Adrenal gland (tissue), 12 donors: ENCODE measurements around the gene MAEA. TPM values are rescaled to one million over a fixed set of nuclear protein-coding genes. Genes with fewer than 3 reads are reported as not detected.

Experiments
- DNase-seq, 7 donors: peaks; one replicate each; pipeline ENCODE4 v3.0.0-alpha.2; 2019 to 2020
- H3K27ac ChIP-seq, 5 donors: fragments of 200-600 bp; sonication (generic) in 4 of 5; 1 replicate in 3 of 5; 2 replicates in 2 of 5; pipeline versions ENCODE4 v1.5.1 to v1.8.0; 2016 to 2020; ENCODE audit warnings: mild to moderate bottlenecking in 1 of 5
- H3K27me3 ChIP-seq: fragments of 200-600 bp; 2 replicates; pipeline ENCODE4 v1.8.0; 2021
- H3K36me3 ChIP-seq, 2 donors: fragments of 200-600 bp; replicated peaks in 1 of 2; 1 replicate in 1 of 2; 2 replicates in 1 of 2; pipeline versions ENCODE4 v1.5.1 to v1.8.0; 2018 to 2022
- H3K4me1 ChIP-seq, 2 donors: fragments of 200-600 bp; replicated peaks in 1 of 2; 1 replicate in 1 of 2; 2 replicates in 1 of 2; pipeline versions ENCODE4 v1.5.1 to v1.8.0; 2018 to 2021
- H3K4me3 ChIP-seq, 4 donors: fragments of 200-600 bp; sonication (generic) in 3 of 4; one replicate each; pipeline ENCODE4 v1.5.1; 2016 to 2018
- H3K9me3 ChIP-seq, 3 donors: fragments of 200-600 bp; sonication (generic) in 1 of 3; replicated peaks in 1 of 3; 1 replicate in 2 of 3; 2 replicates in 1 of 3; pipeline versions ENCODE4 v1.5.1 to v1.8.0; 2016 to 2021
- CTCF ChIP-seq, 6 experiments: fragments of 450-650 bp in 4 of 6; fragments of 200-600 bp in 2 of 6; sonication (generic) in 1 of 6; IDR thresholded peaks; 1 replicate in 5 of 6; 2 replicates in 1 of 6; pipeline versions ENCODE4 v1.5.1 to v1.8.0; 2016 to 2021; ENCODE audit warnings: antibody characterized with exemption in 6 of 6, mild to moderate bottlenecking in 2 of 6, moderate library complexity in 1 of 6
- POLR2A ChIP-seq, 2 donors: fragments of 450-650 bp; IDR thresholded peaks; one replicate each; pipeline ENCODE4 v1.6.1; 2017; ENCODE audit warnings: antibody characterized with exemption in 2 of 2, mild to moderate bottlenecking in 2 of 2, moderate library complexity in 1 of 2
- WGBS, 4 donors: extraction: QIAGEN DNeasy Blood & Tissue Kit in 2 of 4; methylation state at CpG; one replicate each; pipeline versions ENCODE4 v1.1.5 to v1.1.7; 2013 to 2017; 5-methylcytosine and 5-hydroxymethylcytosine counted together
- intact Hi-C, 2 donors: fragments of 100-400 bp; cut with DNase I; formaldehyde crosslinking; loops; one replicate each; pipeline versions ENCODE4 v1.14.1 to v1.15.0; 2022 to 2023
- polyA plus RNA-seq, 3 donors: library from polyadenylated mRNA; stranded (reverse); fragments of 200-250 nt in 2 of 3; fragments of 350-450 nt in 1 of 3; fragmentation: Illumina TruSeq in 1 of 3; extraction: RNeasy Lipid Tissue Mini Kit (QIAGEN cat#74804) in 1 of 3; gene quantifications; one replicate each; pipeline ENCODE4 v1.2.3, GENCODE V29; 2013 to 2014
- total RNA-seq, 9 donors: library from RNA; depleted of rRNA in 4 of 9; stranded (reverse); fragments of >200 nt in 4 of 9; fragments of 120-200 nt in 1 of 9; fragmentation: NEBNext Ultra II Directional in 1 of 9; extraction: Animal tissue kit (Norgen Biotek cat#: 25700) in 1 of 9; gene quantifications; one replicate each; pipeline versions ENCODE4 v1.1.0 to v1.2.4, GENCODE V29; 2013 to 2023
- donor health status: healthy with polysubstance abuse.
- donor health status: Bipolar disorder and iron deficiency.
- donor health status: DM: yes; HTN: yes; CAD: no.
- donor health status: DM: no; HTN: no; CAD: no.
- donor health status: DM: no; HTN: no; CAD: no.
- donor health status: DM: yes; HTN: yes; CAD: no.

Gene MAEA
- total and polyA plus RNA-seq, 12 donors, result 35.6 to 103 (median 75.1) TPM

DNA sequence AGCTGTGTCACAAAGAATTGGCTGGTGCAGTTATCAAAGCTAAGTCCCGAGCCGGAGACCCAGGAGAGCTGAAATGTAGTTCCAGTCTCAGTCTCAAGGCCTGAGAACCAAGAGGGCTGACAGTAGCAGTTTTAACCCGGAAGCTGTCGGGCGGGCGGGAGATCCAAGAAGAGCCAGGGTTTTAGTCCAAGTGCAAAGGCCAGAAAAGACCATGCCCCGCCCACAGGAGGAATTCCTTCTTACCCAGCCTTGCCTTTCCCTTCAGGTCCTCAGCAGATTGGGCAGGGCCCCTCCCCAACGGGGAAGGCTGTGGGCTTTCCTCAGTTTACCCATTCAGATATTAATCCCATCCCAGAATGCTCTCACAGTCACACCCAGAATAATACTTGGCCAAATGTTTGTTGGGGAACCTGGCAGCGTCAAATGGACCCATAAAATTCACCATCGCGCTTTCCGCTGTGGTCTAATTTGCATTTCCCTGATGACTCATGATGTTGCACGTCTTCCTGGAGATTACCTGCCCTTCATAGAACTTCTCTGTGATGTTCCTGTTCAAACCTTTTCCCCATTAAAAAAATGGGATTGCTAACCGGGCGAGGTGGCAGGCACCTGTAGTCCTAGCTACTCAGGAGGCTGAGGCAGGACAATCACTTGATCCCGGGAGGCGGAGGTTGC, 16.2 kb downstream of the MAEA start:
- H3K4me1 ChIP-seq, result peaks cover 15 to 36% of the 10 kb centered on the region in 2 donors
- H3K9me3 ChIP-seq, result no peaks in the 10 kb centered on the region
- no peak for TF ChIP-seq POLR2A (IDR thresholded peaks at IDR 0.05)
- TF ChIP-seq CTCF (IDR thresholded peaks at IDR 0.05), result no peak
- 78 to 88% (median 83%) methylated on average over 16 to 17 of the region's 17 CpGs for WGBS, 4 donors
- no peaks in the 10 kb centered on the region for H3K27me3 ChIP-seq
- H3K27ac ChIP-seq, result peak overlapping the region in 1 of 5 donors; percentile 2
- intact Hi-C loops, result no loop called here
- DNase-seq, result no peak
- no peaks in the 10 kb centered on the region for H3K36me3 ChIP-seq
- H3K4me3 ChIP-seq, result no peak overlapping the region

- Histone ChIP-seq H3K27ac (peak overlapping the region in 1 of 5 donors; percentile 84), H3K36me3 (peaks cover 0 to 8% of the 10 kb centered on the region in 2 donors), H3K9me3 (no peaks in the 10 kb centered on the region), H3K4me3 (no peak overlapping the region), H3K4me1 (peaks cover 15 to 28% of the 10 kb centered on the region in 2 donors), H3K27me3 (no peaks in the 10 kb centered on the region)
- 93 to 94% (median 94%) methylated on average over 34 of the region's 34 CpGs for WGBS, 4 donors
- no peak for DNase-seq
- intact Hi-C loops, result no loop called here
- no peak for TF ChIP-seq POLR2A (IDR thresholded peaks at IDR 0.05)
- no peak for TF ChIP-seq CTCF (IDR thresholded peaks at IDR 0.05)
Measured at GRCh38 chr4:1307951-1308735, 18.5 kb downstream of the MAEA start.

DNA sequence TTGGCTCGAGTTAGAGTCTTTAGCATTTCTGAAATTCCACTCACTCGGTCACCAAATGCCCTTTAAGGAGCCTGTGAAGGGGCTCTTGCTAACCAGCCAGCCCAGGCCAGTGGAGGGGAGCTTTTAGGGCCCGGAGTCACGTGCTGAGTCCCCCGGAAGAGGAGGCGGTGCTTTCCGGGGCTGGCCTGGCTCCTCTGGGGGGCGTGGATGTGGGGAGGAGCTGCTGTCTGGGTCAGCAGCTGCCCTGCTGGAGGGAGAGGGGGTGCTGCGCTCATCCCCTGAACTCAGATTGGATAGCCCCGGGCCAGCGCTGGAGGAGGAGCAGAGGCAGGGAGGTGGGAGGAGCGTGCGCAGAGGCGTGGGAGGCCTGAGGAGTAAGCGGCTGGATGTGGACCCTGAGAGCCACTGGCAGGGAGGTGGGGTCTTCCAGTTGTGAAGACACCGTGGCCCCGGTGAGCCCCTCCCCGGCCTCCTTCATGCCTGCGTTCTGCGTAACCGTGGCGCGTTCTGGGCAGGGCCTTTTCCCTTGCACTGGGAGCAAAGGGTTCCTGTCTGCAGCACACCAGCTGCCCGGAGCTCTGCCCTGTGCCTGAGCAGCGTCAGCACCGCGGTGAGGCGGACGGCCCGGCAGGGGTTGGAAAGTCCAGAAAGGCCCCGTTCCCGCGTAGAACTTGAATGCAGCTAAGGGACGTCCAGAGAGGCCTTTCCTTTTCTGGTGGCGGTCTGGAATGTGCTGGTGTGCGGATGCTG, 19.7 kb downstream of the MAEA start:
- H3K4me3 ChIP-seq, result peak overlapping the region in 2 of 4 donors; percentile 20 to 58
- peaks cover 15 to 28% of the 10 kb centered on the region in 2 donors for H3K4me1 ChIP-seq
- no peaks in the 10 kb centered on the region for H3K27me3 ChIP-seq
- peak overlapping the region; percentile 39 to 92 (median 63) for H3K27ac ChIP-seq
- 2 to 8% (median 5%) methylated on average over 14 to 36 of the region's 36 CpGs for WGBS, 4 donors
- intact Hi-C loops, result no loop called here
- peaks cover 0 to 20% of the 10 kb centered on the region in 2 donors for H3K36me3 ChIP-seq
- no peaks in the 10 kb centered on the region for H3K9me3 ChIP-seq
- DNase-seq, result peak; percentile 90 to 96 (median 94)
- TF ChIP-seq CTCF (IDR thresholded peaks at IDR 0.05) (no peak), POLR2A (IDR thresholded peaks at IDR 0.05) (peak in 1 of 2 donors; percentile 66)
